Hematopoietic multipotent progenitor cell treated with erythropoietin and hydrocortisone succinate and interleukin-3 and kit ligand, for 17 days (in vitro differentiated cells): ENCODE data around the gene VASH1.
A peak's percentile ranks its signal among the peaks of the same experiment; 100 is the strongest.

ENCODE experiments used
- DNase-seq: peaks from one replicate; pipeline ENCODE4 v3.0.0-alpha.2; 2015; ENCODE audit warnings: low spot score

VASH1 gene

GRCh38 chr14:76784881-76785280, 23.6 kb downstream of the VASH1 start:
- peak; percentile 70 for DNase-seq

DNA sequence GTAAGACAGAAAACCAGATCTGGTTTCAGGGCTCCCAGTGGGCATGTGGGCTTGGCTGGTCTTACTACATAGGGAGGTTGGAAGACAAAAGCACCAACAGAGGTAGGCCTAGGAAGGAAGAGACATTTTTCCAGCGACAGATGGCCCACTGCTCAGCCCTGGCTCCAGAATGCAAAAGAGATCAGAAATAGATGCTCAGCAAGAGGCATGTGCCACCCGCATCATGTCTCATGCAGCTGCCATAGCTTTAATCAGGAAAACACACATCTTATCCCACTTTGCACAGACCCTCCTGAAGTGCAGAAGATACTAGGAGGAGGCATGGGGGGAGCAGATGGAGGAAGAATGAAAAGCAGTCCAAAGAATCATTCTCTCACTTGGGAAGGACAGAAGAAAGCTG, 25.3 kb downstream of the VASH1 start:
- DNase-seq: no peak

DNA sequence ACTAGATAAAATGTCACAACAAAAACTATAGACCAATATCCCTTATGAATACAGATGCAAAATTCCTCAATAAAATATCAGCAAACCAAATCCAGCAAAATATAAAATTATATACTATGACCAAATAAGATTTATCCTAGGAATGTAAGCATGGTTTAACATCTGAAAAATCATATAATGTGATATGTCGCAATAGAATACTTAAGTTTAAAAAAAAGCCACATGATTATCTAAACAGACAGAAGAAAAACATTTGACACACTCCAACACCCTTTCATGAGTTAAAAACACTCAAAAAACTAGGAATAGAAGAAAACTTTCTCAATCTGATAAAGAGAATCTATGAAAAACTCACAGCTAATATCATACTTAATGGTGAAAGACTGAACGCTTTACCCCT, 31.2 kb downstream of the VASH1 start:
- no peak for DNase-seq

GRCh38 chr14:76793324-76793723, 32.1 kb downstream of the VASH1 start:
- no peak for DNase-seq

DNA sequence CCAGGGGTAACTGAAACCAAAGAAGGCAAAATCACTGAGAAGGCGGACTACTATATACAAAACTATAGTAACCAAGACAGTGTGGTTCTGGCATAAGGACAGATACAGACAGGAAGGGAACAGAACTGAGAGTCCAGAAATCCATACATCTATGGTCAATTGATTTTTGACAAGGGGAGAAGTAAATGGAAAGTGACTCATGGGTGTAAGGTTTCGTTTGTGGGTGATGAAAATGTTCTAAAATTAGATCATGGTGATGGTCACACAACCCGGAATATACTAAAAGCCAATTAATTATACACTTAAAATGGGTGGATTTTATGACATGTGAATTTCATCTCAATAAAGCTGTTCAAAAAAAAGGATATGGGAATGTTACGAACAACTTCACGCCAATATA, 32.7 kb downstream of the VASH1 start:
- DNase-seq: no peak

- DNase-seq: no peak
Observed at GRCh38 chr14:76806446-76806845, 45.2 kb downstream of the VASH1 start.

DNA sequence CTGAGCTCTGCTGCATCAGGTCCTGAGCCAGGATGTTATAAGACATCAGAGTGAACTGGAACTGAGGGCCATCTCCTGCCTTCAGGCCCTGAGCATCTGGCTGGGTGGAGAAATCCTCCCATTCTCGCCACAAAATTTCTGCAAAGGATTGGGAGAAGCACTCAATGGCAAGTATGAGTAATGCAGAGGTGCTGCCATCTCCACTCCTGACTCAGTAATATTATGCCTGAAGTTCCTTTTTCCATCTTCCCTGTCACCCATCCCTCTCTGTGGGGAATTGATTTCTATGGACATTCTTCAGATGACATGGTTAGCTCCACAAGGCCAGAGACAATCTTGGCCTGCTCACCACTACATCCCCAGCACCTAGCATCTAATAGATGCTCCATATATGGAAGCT, 46.7 kb downstream of the VASH1 start:
- no peak for DNase-seq

DNA sequence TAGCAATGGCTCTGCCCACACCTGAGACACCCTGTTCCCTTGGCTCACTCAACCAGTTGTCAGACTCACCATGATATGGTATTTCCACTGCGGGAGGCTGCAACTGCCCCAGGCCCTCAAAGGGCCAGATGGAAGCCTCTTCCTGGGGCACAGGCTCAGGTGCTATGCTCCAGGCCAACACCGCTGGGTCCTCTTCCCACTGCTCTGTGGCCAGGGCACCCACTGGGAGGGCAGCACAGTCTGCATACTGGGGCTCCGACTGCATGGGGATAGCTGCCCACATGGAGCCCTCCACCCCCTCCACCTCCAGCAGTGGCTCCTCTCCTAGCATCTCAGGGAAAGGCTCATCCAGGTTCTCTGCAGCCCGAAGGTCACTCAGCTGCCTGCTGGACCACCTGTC, 47.7 kb downstream of the VASH1 start:
- DNase-seq: no peak

DNA sequence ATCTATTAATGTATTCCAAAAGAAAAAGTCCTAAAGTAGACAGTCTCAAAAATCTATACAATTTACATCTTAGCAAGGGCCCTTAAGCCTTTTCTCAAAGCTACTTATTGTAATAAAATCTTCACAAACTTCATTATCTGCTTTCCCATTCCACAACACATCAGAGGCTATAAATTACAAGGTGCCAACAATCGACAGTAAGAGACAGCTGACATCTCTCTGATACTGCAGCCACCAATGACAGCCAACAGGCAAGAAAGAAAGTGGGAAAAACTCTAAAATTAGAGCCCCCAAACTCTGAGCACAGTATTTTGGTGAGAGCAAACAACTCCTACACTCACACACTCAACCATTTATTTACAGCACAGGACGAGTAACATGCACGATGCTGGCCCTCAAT, 49.3 kb downstream of the VASH1 start:
- DNase-seq: no peak

DNA sequence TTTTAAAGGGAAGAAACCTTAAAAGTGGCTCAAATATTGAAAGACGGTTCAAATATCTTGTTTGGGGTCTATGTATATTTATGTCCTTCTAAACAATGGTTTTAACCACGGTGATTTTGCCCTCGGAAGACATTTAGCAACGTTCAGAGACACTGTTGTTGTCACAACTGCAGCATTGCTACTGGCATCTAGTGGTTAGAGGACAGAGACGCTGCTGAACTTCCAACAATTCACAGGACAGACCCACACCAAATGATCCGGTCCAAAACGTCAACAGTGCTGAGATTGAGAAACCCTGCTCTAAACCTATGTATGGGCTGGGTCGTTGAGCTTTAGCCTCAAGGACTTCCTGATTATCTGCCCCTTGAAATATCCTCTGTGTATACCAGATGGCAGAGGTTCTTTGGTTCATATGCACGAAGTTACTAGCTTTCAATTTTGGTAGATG, 49.7 kb downstream of the VASH1 start:
- peak; percentile 32 for DNase-seq

GRCh38 chr14:76811561-76811960, 50.3 kb downstream of the VASH1 start:
- DNase-seq: peak; percentile 9

DNA sequence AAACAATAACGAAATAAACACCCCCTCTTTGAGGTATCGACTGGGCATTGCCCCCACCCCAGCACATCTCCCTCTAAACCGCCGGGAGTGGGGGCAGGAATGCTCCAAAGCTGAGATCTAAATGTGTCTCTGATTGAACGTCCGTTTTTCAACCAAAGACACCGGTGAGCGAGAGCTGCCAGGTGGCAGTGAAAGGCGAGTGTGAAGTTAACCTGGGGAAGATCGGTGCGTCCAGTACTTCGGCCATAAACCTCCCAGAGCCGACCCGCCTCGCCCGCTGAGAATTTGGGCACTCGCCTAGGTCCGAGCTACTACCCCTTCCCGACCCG, 50.8 kb downstream of the VASH1 start:
- DNase-seq: no peak

DNA sequence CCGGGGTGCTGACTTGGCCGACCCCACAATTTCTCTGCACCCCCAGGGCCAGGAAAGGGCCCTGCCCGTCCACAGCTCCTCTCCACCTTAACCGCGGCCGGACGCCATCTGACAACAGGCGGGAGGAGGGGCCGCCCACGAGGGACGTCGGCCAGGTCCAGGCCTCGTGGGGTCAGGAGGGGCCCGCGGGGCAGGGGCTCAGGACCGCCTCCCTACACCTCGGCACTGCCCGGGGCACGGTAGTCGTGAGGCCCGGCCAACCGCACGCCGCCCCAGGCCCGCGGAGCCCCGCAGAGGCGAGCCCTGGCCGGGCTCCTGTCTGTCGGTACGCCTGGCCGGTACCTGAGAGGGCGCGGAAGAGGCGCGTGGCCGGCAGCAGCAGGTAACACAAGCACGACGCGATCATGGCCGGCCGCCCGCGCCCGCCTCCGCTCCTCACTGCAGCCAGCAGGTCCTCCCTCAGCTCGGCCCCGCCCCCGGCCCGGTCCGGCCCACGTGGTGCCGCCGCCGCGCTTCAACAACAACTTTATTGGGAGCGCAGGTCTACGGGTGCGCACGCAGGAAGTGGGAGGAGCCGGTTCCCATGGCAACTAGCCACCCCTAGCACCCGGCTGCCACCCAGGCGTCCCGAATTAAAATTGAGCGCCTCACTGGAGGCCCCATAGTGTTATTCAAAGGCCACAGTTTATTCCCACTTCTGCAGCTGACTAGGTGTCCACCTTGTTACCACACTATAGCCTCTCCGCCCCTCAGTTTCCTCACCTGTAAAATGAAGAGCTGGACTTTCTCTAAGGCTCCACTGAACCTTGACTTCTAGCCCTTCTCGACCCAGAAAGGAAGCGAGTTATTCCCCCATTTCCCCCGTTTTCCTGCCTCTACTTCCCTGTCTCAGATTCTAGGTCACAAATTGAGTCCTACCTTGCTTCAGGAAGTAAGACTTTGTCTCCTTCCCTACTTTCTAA, 51.4 kb downstream of the VASH1 start, which contains the start of gene ANGEL1:
Gene ANGEL1 (minus strand): TSS at position 461 of the 962 bp plus-strand sequence. CDS start 55 bp downstream, at position 406.
- DNase-seq: peak; percentile 95

DNA sequence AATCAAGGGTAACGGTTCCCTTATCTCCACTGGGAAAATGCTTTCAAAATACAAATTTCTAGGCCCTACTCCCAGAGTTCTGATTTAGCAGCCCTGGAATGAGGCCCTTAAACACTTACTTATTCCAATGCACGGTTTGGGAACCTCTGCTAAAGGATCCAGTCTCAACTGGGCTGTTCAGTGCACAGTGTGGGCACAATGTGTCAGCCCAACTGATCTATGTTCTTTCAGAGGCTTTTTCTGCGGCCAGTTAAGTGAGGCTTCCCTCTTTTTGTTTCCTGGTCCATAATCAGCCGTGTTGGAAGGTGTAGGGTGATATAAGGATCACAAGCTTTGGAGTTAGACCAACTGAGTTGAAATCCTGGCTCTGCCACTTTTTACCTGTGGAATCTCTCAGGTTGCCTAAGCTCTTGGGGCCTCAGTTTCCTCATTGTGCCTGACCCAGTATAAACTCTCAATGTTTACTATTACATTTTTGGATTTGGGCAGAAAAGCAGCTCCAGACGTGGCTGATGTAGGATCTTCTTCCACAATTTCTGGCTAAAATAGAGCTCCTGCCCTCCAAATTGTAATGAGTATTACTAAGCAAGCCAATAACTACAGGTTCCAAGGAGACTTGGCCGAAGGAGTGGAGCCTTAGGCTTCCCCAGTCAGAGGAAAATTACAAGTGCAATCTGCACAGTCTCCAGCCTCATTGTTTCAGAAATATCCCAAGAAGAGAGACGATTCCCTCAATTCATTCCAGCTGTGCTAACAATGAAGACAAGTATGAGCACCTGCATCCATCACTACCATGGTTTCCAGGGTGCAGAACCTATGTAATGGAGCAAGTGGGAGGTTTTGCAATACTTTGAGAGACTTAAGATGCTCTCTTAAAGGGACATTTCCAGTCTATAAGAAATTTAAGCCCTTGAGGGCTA, 53.7 kb downstream of the VASH1 start:
- DNase-seq: no peak

GRCh38 chr14:76820700-76821099, 59.4 kb downstream of the VASH1 start:
- DNase-seq: no peak

DNA sequence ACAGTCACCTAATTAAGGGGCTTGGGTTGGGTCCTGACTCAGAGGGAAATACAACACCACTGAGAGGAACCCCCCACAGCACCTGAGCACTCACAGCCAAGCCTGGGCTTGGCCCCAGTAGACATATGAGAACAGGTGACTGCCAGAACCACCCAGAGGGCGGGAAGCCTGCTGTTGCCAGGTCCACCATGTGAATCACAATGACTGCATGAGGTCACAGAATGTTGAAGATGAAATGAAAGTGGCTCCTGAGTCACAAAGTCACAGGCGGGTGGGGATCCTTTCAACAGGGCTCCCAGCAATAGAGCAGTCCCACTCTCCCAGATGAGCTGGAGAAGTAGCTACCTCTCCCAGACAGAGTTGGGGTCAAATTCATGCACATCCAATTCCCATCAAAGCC, 64.9 kb downstream of the VASH1 start, which contains the start of gene LRRC74A:
Gene LRRC74A (plus strand): TSS at position 287 of the 400 bp plus-strand sequence. CDS start 290 bp downstream, outside the sequence.
- DNase-seq: no peak

DNA sequence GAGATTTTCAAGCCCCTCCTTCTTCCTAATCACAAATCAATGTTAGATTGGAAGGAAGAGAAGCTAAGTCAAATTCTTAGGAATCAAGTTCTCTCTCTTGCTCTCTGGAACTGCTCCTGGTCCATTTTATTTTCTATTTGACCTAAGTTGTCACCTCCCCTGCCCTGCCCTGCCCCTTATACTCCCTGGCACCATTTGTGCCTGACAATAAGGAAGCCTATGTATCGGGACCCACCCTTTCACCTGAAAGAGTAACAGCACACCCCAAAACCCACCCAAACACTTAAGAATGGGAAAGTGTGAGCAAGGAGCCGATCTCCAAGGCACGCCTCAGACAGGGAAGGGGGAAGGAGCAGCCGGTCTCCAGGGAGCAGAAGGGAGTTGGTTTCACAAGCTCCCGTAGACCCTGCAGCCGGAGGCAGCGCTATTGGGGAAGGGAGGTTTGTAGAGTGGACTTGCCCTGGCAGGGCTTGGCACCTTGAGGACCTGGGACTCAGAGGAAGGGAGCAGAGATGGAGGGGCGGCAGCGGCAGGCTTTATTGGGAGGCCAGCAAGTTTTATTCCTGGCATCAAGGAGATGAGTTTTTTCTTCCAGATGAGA, 66.5 kb downstream of the VASH1 start:
- DNase-seq: no peak

DNA sequence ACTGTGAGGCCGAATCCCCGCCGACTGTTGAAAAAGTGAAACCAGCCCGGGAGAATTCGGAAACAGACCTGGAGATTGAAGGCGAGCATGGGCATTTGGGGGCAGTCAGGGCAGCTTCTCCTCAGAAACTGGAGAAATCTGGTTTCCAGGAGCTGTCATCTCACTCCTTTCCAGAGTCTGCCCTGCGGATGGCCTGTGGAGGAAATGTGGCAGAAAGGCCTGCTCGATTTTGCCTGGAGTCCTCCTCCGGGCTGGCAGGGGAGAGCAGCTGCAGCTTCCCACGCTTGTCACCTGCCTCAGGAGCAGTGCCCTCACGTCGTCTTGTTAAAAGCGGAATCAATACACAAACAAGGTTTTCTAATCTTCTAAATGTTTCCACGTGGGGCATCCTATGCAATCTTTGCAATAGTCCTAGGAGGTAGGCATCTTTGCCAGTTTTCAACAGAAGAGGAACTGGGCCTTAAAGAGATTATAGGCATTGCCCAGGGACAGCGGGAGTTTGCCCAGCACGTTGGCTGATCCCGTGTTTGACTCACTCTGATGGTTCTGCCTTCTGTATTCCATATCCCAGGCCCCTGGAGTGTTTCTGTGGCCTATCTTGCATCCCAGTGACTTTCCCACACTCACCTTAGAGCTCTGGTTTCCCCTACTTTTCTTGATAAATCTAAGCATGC, 67.2 kb downstream of the VASH1 start:
- no peak for DNase-seq

- DNase-seq: no peak
Observed at GRCh38 chr14:76829013-76829365, 67.7 kb downstream of the VASH1 start.

GRCh38 chr14:76829650-76830421, 68.6 kb downstream of the VASH1 start:
- DNase-seq: no peak

- DNase-seq: no peak
Observed at GRCh38 chr14:76830556-76830955, 69.3 kb downstream of the VASH1 start.
